ENCODE measurements around the gene ASB16. TPM values are rescaled to one million over a fixed set of nuclear protein-coding genes. Genes with fewer than 3 reads are reported as not detected.
"Not testable (repeated sequence)": the region's sequence is repeated elsewhere in the genome, so short reads cannot be mapped to it uniquely, and the experiment has no call there.

Gene ASB16
- total and polyA plus RNA-seq, 10 donors, result 0.09 to 0.57 (median 0.16) TPM; not detected in 7

- no peak overlapping the region for H3K4me3 ChIP-seq
- intact Hi-C loops (cut with DNase I; ENCODE audit: low total_unique reads), result no loop called here
- TF ChIP-seq CTCF (IDR thresholded peaks at IDR 0.05 in 8 of 11, conservative IDR thresholded peaks at IDR 0.05 in 3 of 11) (no peak), POLR2A (IDR thresholded peaks at IDR 0.05) (no peak), POLR2AphosphoS5 (IDR thresholded peaks at IDR 0.05) (no peak)
- no peak overlapping the region for H3K27ac ChIP-seq
- DNase-seq, result no peak
- WGBS, 5 donors, result 84 to 93% (median 91%) methylated on average over 9 of the region's 9 CpGs
- peaks cover 0 to 13% (median 0%) of the 10 kb centered on the region in 6 donors for H3K4me1 ChIP-seq
- no peaks in the 10 kb centered on the region for H3K36me3 ChIP-seq
- H3K9me3 ChIP-seq, result no peaks in the 10 kb centered on the region
- H3K27me3 ChIP-seq (replicated peaks in 1 of 7), result peaks cover 0 to 25% (median 0%) of the 10 kb centered on the region in 7 donors
These were observed 35.5 kb upstream of the ASB16 start for GRCh38 chr17:44134752-44135568.

GRCh38 chr17:44137891-44138709 lies 32.4 kb upstream of the ASB16 start:
- H3K4me1 ChIP-seq, result peaks cover 3 to 34% (median 14%) of the 10 kb centered on the region in 6 donors
- TF ChIP-seq CTCF (IDR thresholded peaks at IDR 0.05 in 8 of 11, conservative IDR thresholded peaks at IDR 0.05 in 3 of 11) (no peak), POLR2A (IDR thresholded peaks at IDR 0.05) (no peak), POLR2AphosphoS5 (IDR thresholded peaks at IDR 0.05) (peak in 2 of 3 donors; percentile 5 to 24)
- intact Hi-C loops (cut with DNase I; ENCODE audit: low total_unique reads), result no loop called here
- DNase-seq, result no peak
- peak overlapping the region in 1 of 8 donors; percentile 11 for H3K27ac ChIP-seq
- H3K36me3 ChIP-seq, result no peaks in the 10 kb centered on the region
- 16 to 28% (median 24%) methylated on average over 15 to 20 of the region's 20 CpGs for WGBS, 5 donors
- no peaks in the 10 kb centered on the region for H3K9me3 ChIP-seq
- peaks cover 0 to 34% (median 0%) of the 10 kb centered on the region in 7 donors for H3K27me3 ChIP-seq (replicated peaks in 1 of 7)
- no peak overlapping the region for H3K4me3 ChIP-seq

- Histone ChIP-seq H3K36me3 (peaks cover 0 to 22% (median 0%) of the 10 kb centered on the region in 6 donors), H3K27me3 (replicated peaks in 1 of 7) (peaks cover 0 to 17% (median 0%) of the 10 kb centered on the region in 7 donors), H3K27ac (peak overlapping the region in 1 of 8 donors; percentile 68), H3K4me1 (peaks cover 3 to 22% (median 14%) of the 10 kb centered on the region in 6 donors)
- DNase-seq; H3K4me3 ChIP-seq; H3K9me3 ChIP-seq; intact Hi-C loops (cut with DNase I; ENCODE audit: low total_unique reads): not testable (repeated sequence)
- 91 to 96% (median 94%) methylated on average over 8 of the region's 8 CpGs for WGBS, 5 donors
These were observed 26.6 kb upstream of the ASB16 start for GRCh38 chr17:44143921-44144320.

- H3K27me3 ChIP-seq (replicated peaks in 1 of 7), result peaks cover 0 to 7% (median 0%) of the 10 kb centered on the region in 7 donors
- no peak overlapping the region for H3K4me3 ChIP-seq
- H3K9me3 ChIP-seq, result no peaks in the 10 kb centered on the region
- H3K36me3 ChIP-seq, result peaks cover 0 to 22% (median 0%) of the 10 kb centered on the region in 6 donors
- no peak for TF ChIP-seq POLR2A (IDR thresholded peaks at IDR 0.05)
- TF ChIP-seq CTCF (IDR thresholded peaks at IDR 0.05 in 8 of 11, conservative IDR thresholded peaks at IDR 0.05 in 3 of 11), result no peak
- TF ChIP-seq POLR2AphosphoS5 (IDR thresholded peaks at IDR 0.05), result no peak
- whole genome bisulfite sequencing, 5 donors, result 79 to 96% (median 88%) methylated on average over 7 of the region's 7 CpGs
- intact Hi-C loops (cut with DNase I; ENCODE audit: low total_unique reads), result no loop called here
- peak overlapping the region in 3 of 8 donors; percentile 40 to 68 (median 56) for H3K27ac ChIP-seq
- DNase-seq, result no peak
- H3K4me1 ChIP-seq, result peaks cover 3 to 31% (median 15%) of the 10 kb centered on the region in 6 donors
These were observed 25.4 kb upstream of the ASB16 start for GRCh38 chr17:44144966-44145739.

Measured in spleen (tissue), 11 donors.